ENCODE measurements around the gene OPCML.

OPCML gene

DNA sequence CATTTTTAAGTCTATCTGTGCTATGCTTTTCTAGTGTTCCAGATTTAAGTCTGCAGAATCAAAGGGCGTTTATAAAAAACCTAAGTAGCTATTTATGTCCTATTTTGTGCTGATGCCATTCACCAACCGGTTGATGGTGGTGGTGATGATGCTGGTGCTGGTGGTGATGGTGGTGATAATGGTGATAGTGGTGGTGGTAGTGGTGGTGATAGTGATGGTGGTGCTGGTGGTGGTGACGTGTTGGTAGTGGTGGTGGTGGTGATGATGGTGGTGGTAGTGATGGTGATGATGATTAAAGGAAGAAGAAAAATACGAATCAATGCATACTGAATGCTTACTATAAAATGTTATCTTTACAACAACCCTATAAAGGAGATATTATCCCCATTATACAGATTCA, 178.2 kb downstream of the OPCML start:
- FAIRE-seq, result no peak

DNA sequence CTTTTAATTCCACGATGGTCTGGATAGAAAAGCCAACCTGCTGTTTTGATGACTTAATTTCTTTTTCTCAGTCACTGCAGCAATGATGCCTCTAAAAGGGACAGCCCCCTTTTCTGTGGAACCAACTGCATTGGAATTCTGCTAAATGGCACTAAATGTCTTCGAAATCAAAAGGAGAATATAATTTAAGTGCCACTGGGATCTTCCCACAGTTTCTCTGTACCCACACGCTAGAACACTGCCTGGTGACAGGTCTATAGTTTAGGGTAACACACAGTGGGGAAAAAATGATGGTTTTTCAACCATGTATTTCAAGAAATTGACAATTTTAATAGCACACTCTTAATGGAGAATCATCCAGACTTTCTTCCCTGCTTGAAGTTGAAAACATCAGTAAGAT, 182.3 kb downstream of the OPCML start:
- no peak for FAIRE-seq

DNA sequence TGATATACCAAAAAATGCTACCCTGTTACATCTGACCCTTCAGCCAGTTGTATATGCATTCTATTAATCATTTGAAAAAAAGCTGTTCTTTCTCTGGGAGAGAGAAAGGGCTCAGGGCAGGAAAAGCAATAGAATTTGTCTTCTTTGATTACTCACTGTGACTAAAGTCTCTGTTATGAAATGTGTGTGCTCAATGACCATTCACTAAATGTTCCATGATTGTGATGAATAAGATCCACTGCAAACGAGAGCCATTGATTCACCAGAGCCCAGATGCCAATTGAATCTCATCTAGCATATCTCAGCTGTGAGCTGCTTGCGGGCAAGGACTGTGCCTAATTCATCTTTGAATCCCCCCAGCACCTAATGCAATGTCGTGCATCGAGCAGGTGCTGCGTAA, 184.3 kb downstream of the OPCML start:
- no peak for FAIRE-seq

DNA sequence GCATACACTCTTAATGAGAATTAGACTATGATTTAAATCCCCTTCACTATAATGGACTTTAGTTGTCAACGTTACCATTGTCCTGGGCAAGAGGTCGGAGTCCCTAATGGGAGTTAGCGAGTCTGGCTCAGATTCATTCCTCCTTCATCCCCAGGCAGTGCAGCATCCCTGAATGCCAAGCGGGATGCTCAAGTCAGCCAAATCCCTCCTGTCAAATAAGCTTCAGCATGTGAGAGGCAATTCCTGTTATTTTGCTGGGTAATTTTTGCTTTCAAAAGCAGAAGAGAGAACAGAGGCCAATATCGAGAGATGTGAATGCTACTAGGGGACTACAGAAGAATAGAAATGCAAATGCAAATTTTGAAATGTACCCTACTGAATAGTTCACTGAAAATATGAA, 186.2 kb downstream of the OPCML start:
- no peak for FAIRE-seq

DNA sequence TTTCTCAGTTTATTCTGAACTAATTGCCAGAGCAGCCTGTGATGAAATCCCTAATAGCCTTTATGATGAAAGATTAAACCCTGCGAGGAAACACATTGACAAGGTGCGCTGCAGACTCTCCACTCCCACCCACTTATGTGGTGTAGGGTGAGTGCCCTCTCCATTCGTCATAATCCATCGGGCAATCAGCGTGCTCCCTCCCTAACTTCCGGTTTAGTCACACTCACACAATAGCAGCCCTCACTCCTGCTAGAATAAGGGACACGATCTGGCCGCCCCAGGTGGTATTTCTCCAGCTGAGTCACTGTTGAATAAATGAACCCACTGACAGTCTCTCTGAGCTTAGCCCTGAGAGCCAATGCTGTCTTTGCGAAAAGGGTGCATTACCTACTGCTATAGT, 188.3 kb downstream of the OPCML start:
- no peak for FAIRE-seq

DNA sequence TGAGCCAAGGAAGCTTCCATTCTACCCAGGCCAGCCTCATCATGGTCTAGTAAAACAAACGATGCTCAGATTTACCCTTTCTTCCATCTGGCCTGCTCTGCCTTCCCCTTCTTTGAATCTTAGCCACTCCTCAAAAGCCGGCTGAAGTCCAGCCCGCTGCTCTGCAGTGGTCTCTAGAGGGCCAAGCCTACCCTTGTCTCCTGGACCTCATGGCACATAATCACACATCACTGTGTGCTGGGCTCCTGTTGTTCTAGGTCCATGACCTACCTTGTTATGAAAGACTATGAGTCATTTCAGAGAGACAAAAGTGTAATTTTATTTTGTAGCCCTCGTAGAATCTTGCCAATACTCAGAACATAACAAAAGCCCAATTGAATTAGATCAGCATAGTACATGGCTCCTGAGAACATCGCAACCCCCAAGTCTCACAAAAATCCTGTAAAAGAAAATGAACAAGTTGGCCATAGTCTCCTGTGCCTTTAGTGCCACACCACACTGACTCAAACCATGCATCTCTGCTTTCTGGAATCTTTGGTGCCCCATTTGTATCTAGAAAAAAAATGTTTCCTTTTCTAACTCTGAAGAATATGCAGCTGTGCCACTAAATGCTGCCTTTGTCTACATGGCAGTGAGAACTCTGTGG, 192.7 kb downstream of the OPCML start:
- no peak for FAIRE-seq

DNA sequence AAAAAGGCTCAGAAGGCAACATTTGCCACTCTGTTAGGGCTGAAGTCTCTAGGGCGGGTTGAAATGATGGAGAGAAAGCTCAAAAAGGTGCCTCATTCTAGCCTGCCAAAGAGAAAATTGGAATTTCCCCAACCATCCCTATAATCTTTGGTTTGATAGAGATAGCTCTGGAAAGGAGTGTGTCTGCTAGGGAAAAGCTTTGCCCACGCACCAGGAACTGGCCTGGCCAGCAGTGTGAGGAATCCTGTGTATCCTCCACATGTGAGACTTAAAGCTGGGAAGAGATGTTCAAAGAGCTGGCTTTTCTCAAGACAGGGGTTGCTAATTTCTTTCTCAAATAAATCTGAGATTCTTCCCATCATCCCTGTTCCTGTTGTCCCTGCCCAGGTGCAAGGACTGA, 193.7 kb downstream of the OPCML start:
- no peak for FAIRE-seq

DNA sequence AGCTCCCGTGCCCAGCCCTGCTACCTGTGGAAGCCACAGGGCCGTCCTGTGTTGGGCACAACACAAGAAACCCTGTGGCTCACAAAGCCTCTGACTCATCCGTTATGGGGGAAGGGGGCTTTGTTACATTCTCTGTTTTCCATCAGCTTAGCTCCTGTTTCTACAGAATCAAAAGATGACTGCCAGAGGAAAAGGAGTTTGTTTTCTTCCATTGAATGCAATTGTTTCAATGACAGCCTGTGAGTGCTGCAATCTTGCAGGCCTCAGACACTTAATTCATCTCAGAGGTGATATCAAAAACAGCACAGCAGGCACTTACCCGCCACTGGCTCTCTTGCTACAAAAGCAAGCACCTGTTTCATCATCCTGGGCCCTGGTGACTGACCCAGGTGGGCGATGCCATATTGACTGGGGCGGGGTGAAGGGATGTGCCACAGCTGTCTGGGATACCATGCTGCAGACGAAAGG, 194.3 kb downstream of the OPCML start:
- FAIRE-seq, result no peak

DNA sequence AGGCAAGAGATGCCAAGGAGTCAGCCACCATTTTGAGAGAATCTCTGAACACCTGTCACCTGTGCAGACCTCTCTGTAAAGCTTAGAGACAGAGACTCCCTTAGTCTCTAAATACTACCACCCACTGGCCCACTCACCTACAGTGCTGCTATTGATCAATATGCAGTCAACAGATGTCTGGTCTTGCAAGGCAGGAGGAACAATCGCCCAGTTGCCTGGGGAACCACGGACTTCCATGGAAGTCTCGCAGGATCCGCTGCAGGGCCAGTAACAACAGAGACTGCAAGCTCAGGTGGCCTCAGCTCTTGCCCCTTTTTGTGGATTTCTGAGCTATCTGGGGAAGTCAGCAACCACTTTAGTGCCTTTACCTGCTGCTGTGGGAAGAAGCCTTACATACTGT, 195.1 kb downstream of the OPCML start:
- no peak for FAIRE-seq

DNA sequence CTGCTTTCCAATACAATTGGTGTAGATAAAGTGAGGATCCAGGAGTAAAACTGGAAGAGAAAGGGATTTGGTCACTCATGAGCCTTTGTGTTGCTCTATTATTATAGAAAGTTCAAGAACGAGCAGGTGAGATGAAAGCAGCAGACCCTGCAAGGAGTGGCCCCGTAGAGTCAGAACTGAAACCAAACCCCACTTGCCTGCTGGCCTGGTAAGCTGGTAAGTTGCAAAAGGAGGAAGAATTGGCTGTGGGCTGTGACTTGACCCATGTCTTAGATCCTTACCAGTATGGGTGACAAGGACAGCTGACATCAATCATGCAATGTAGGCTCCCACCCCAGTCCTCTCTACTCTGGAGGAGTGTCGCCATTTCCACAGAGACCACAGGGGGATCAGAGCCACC, 201.3 kb downstream of the OPCML start:
- no peak for FAIRE-seq

DNA sequence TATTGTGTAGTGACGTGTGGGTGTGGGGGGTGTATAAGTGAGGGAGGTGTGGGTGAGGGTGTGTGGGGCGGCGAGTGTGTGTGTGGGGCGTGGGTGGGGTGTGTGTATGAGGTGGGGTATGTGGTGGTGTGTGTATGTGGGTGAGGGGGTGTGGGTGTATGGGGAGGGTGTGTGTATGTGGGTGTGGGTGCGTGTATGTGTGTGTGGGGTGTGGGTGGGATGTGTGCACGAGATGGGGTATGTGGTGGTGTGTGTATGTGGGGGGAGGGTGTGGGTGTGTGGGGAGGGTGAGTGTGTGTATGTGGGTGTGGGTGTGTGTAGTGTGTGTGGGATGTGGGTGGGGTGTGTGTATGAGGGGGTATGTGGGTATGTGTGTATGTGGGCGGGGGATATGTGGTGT, 205.5 kb downstream of the OPCML start:
- no peak for FAIRE-seq

DNA sequence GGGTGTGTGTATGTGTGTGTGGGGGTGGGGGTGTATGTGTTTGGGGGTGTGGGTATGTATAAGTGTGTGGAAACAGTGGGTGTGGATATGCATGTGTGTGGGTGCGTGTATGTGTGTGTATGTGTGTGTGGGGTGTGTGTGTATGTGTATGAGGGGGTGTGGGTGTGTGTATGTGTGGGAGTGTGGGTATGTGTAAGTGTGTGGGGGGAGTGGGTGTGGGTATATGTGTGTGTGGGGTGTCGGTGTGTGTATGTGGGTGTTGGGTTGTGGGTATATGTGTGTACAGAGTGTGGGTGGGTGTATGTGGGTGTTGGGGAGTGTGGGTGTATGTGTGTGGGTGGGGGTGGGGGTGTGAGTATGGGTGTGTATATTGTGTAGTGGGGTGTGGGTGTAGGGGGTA, 206.0 kb downstream of the OPCML start:
- no peak for FAIRE-seq

DNA sequence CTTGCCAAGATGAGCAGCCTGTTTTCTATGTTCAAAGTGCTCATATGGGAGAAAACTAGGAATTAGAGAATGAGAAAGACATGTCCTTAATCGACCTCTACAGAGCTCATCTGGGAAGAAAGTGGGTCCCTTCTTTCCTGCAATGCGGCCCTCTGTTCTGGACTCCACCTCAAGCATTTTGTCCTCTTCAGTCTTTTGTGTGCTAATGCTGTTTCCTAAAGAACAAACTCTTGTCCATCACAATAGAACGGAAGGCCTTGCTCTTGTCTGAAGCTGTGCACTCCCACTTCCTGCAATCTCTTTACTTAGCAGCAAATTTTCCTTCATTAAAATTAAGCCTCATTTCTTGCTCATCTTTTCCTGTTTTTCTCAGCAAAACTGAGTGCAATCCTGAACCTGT, 206.6 kb downstream of the OPCML start:
- no peak for FAIRE-seq

DNA sequence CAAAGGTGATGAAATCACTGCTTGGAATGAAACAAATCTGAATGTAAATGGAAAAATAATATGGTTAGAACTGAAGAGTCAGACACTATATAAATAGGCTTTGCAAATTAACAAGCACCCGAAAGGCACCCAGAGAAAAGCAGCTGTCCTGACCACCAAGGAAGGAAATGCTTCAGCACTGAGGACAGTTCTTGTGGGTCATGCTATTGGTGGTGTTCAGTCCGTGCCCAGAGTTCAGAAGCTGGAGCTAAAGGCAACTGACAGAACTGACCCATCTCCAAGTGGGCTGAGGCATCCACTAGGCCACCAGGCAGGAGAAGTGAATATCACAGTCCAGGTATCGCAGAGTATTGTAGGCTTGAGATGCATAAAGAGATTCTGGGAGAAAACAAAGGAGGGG, 208.9 kb downstream of the OPCML start:
- FAIRE-seq, result no peak

DNA sequence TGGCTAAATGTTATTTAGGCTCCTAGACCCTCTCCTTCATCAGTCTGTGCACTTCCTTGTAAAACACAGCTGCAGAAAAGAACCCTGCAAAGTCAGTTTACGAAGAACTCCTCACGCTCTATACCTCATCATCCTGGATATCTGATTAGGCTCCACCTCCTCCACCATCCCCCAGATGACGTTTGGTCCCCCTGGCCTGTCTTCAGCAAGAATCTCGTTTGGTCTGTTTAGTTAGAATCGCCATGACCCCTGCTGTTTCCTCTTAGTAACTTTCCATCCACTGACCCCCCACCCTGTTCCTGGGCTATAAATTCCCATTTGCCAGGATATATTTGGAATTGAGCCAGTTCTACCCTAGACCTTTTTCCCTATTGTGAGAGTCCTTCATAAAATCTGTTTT, 214.1 kb downstream of the OPCML start:
- no peak for FAIRE-seq

DNA sequence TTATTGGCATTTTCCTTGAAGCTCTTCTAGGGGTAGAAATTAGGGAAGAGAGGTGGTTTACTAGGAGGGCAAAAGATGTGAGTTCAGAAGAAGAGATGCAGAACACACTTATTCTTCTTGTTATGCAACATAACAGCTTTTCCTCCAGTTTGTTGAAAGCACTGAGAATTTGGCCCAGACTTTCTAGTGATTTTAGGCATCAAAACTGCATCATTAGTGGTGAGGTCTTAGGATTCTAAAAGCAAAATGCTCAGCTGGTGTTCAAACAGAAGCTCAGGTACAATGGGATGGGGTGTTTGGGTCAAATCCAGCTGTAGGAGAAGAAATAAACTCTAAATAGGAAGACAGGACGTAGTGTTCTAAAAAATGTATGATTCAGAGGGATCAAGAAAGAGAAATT, 221.1 kb downstream of the OPCML start:
- no peak for FAIRE-seq

DNA sequence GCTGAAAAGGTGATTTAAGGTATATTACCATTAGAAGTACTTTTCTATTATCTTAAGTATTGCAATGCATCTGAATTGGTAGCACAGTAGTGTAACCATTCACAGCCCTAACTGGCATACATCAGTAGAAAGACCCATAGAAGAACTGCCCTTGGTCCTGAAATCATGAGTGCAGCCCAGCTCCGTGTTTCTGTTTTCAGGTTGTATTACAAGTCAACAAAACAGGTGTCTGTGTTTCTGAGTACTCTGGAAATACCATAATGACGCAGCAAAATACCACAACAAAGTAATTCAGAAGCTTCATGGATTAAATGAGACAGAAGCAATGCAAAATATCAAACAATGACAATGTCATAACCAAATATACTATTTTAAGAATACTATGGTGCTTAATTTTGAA, 226.3 kb downstream of the OPCML start:
- FAIRE-seq, result no peak

DNA sequence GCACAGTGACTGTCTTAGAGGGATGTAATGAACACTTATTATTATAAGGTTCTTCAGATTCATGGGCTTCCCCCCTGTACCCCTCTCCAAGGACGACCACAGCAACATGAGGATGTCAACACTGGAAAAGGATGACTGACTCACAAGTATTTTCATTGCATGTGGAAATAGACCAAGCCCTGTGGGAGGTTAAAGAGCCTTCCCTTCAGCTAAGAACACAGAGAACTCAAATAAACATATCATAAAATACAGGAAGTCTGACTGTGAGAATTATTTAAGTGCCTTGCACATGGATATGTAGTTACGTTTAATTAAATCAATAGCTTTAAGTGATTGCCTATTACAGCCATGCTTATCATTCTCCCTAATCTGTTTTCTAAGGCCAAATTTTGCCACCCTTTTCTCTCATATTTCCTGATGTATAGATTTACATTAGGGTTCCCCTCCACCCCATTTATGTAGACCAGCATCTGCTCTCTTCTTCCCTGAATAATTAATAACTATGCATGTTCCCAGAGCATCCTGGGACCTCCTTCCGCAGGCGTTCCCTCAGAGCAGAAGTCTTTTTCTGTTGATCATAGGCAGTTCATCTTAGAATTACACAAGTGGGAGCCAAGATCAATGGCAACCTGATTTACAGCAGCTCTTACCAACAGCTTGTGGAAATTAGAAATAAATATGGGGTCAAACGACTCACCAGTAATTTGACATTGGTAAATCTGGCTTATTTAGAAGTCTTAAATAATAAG, 226.9 kb downstream of the OPCML start:
- no peak for FAIRE-seq

DNA sequence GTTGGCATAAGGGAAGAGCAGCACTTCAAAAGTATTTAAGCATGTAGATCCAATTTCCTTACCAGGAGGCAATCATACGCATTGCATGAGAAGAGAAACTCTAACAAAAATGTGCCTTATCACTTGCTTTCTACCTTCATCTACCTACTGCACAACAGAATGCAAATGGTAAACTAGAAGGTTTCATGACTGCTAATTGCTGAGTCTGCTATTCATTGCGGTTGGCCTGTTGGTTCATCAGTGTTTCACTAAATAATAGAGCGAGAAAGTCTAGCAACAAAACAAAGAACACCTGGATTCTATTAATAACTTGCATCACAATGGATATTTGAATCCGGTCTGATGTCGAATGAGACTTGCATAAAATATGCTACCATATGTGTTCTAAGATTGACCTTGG, 229.0 kb downstream of the OPCML start:
- FAIRE-seq, result no peak

DNA sequence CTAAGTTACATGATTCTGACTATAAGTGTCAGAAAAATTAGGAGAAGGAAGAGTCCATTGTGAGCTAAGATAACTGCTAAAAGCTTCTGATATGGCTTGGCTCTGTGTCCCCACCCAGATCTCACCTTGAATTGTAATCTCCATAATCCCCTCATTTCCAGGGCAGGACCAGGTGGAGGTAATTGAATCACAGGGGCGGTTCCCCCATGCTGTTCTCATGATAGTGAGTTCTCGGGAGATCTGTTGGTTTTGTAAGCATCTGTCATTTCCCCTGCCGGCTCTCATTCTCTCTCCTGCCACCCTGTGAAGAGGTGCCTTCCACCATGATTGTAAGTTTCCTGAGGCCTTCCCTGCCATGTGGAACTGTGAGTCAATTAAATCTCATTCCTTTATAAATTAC, 230.2 kb downstream of the OPCML start:
- FAIRE-seq, result no peak

DNA sequence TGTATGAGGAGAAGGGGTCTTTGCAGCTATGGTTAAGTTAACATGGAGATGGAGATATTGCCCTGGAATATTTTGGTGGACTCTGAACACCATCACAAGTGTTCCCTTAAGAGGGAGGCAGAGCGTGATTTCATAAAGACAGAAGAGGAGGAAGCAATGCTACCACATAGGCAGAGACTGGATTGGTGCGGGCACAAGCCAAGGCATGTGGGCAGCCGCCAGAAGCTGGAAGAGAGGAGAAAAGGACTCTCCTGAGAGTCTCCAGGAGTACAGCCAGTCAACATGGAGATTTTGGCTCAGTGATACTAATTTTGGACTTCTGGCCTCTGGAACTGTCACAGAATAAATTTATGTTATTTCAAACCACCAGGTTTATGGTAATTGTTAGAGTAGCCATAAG, 231.6 kb downstream of the OPCML start:
- FAIRE-seq, result no peak

DNA sequence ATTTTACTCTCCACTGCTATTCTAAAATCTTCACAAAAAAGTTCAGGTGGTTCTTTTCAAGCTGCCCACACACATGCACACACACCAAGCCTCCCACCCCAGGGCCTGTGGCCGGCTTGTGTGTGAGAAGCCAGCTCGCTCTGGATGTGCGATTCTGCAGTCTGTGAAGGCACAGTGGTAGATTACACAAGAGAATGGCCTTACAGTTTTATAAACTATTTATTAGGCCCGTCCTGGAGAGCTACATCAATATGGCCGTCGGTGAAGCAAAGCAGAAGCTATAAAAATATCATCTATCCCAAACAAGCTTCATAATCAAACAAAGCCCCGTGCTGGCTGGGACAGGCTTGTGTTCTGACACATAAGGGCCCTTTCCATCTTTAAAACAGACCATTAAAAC, 240.5 kb downstream of the OPCML start:
- no peak for FAIRE-seq

DNA sequence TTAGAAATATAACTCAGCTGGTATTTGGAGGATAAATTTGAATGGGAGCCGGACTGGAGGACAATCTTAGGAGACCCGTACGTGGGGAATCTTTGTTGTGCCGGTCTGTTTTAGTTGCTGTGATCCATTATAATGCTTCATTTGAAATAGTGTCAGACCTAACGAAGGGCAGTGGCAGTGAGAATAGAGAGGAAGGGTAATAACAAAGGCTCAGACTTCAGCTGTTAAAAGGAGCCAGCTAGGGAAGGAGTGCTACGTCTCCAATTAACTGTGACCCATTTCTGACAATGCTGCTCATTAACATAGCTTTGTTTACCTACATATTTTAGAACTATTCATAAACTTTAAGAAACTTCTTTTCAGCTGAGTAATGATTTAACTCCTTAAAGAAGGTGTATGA, 246.9 kb downstream of the OPCML start:
- FAIRE-seq, result no peak

DNA sequence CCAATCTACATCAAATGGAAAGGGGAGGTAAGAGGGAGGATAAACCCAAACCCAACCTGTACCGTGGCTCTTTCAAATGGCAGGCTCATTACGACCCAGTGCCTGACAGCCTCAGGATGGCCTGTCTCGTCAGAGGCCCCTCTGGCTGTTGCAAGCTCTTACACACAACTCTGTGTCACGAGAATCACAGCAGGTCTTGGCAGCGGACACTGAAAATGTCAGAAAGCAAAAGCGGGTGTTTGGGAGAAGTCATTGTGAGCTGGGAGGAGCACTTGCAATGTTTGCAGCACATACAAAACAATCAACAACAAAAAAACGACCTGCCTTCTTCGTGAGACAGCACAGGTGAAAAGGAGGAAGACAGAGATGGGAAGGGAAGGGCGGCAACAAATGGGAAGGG, 248.1 kb downstream of the OPCML start:
- FAIRE-seq, result no peak

DNA sequence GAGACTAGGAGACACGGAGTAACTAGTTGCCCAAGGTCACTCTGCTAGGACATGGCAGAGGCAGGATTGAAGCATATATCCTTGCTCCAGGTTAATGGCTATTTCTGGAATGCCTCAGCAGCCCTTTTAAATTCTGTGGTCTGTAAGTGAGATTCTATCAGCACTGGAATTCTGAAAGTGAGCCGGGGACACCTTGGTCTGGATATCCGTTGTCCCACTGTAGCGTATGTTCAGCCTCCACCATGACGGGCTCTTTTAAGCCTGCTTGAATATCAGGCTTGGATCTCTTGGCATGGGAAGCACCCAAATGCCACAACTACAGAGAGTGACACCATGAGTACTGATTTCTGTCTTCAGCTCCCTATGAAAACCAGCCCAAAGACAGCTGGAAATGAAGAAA, 254.4 kb downstream of the OPCML start:
- FAIRE-seq, result no peak
